Mesenchymal stem cell (in vitro differentiated cells and primary cell): ENCODE results near the gene UBE2G2.

ENCODE experiments used
- DNase-seq: peaks from one replicate; pipeline ENCODE4 v3.0.0-alpha.2; 2013
- H2AFZ ChIP-seq: one replicate; pipeline ENCODE4 v1.6.1; 2013; ENCODE audit warnings: low read depth, mild to moderate bottlenecking, control low read depth, inconsistent platforms, low read length, moderate library complexity
- H2AK5ac ChIP-seq: 2 replicates; pipeline ENCODE4 v1.6.1; 2013; ENCODE audit warnings: low read length, moderate library complexity, mild to moderate bottlenecking, inconsistent platforms; ENCODE audit not compliant: severe bottlenecking
- H2BK120ac ChIP-seq: one replicate; pipeline ENCODE4 v1.6.1; 2013; ENCODE audit warnings: low read depth, mild to moderate bottlenecking, inconsistent platforms, low read length, moderate library complexity
- H2BK12ac ChIP-seq, 2 experiments: one replicate each; pipeline ENCODE4 v1.6.1; 2013; ENCODE audit warnings: inconsistent platforms in 2 of 2, low read length in 2 of 2, mild to moderate bottlenecking in 2 of 2, moderate library complexity in 2 of 2, control low read depth in 1 of 2
- H2BK15ac ChIP-seq: one replicate; pipeline ENCODE4 v1.6.1; 2013; ENCODE audit warnings: mild to moderate bottlenecking, low read depth, inconsistent platforms; ENCODE audit not compliant: poor library complexity, severe bottlenecking
- H2BK5ac ChIP-seq: 2 replicates; pipeline ENCODE4 v1.6.1; 2013; ENCODE audit warnings: low read depth, mild to moderate bottlenecking, low read length, control low read depth, inconsistent platforms; ENCODE audit not compliant: poor library complexity, severe bottlenecking
- H3K14ac ChIP-seq, 2 experiments: one replicate each; pipeline ENCODE4 v1.6.1; 2013; ENCODE audit warnings: inconsistent platforms in 2 of 2, low read length in 2 of 2, control low read depth in 1 of 2, mild to moderate bottlenecking in 1 of 2, moderate library complexity in 1 of 2
- H3K18ac ChIP-seq, 2 experiments: one replicate each; pipeline ENCODE4 v1.6.1; 2013; ENCODE audit warnings: inconsistent platforms in 2 of 2, low read length in 2 of 2, control low read depth in 1 of 2, low read depth in 1 of 2, mild to moderate bottlenecking in 1 of 2
- H3K23ac ChIP-seq, 2 experiments: one replicate each; pipeline ENCODE4 v1.6.1; 2013; ENCODE audit warnings: inconsistent platforms in 2 of 2, low read length in 2 of 2, mild to moderate bottlenecking in 2 of 2, moderate library complexity in 2 of 2, control low read depth in 1 of 2
- H3K27ac ChIP-seq: 2 replicates; pipeline ENCODE4 v1.5.1; 2013; ENCODE audit warnings: mild to moderate bottlenecking, moderate library complexity, low read length, control low read depth, inconsistent platforms; ENCODE audit not compliant: poor library complexity, severe bottlenecking
- H3K27me3 ChIP-seq, 2 experiments: 2 replicates each; pipeline versions ENCODE4 v1.6.1 to v1.7.0; 2013; ENCODE audit warnings: low read length in 2 of 2, mild to moderate bottlenecking in 2 of 2, moderate library complexity in 2 of 2, control low read depth in 1 of 2, inconsistent platforms in 1 of 2; ENCODE audit not compliant: control insufficient read depth in 1 of 2, insufficient read depth in 1 of 2
- H3K36me3 ChIP-seq, 2 experiments: 2 replicates each; pipeline versions ENCODE4 v1.6.1 to v1.7.0; 2013; ENCODE audit warnings: low read length in 2 of 2, control low read depth in 1 of 2, inconsistent platforms in 1 of 2, low read depth in 1 of 2, mild to moderate bottlenecking in 1 of 2; ENCODE audit not compliant: insufficient read depth in 2 of 2, control insufficient read depth in 1 of 2
- H3K4ac ChIP-seq, 2 experiments: one replicate each; pipeline ENCODE4 v1.6.1; 2013; ENCODE audit warnings: inconsistent platforms in 2 of 2, low read length in 2 of 2, mild to moderate bottlenecking in 2 of 2, moderate library complexity in 2 of 2, control low read depth in 1 of 2, low read depth in 1 of 2
- H3K4me1 ChIP-seq: 2 replicates; pipeline ENCODE4 v1.6.1; 2013; ENCODE audit warnings: low read depth, low read length, control low read depth; ENCODE audit not compliant: control insufficient read depth, insufficient read depth
- H3K4me2 ChIP-seq: 2 replicates; pipeline ENCODE4 v1.6.1; 2013; ENCODE audit warnings: low read length, mild to moderate bottlenecking, inconsistent platforms; ENCODE audit not compliant: poor library complexity, severe bottlenecking
- H3K4me3 ChIP-seq, 2 experiments: 2 replicates each; pipeline versions ENCODE4 v1.5.1 to v1.7.0; 2013; ENCODE audit warnings: low read length in 2 of 2, mild to moderate bottlenecking in 2 of 2, control low read depth in 1 of 2, low read depth in 1 of 2; ENCODE audit not compliant: insufficient read depth in 1 of 2
- H3K79me1 ChIP-seq: replicated peaks from 2 replicates; pipeline ENCODE4 v1.6.1; 2013; ENCODE audit warnings: mild to moderate bottlenecking, control low read depth, low read length, inconsistent platforms; ENCODE audit not compliant: poor library complexity, severe bottlenecking
- H3K9ac ChIP-seq: 2 replicates; pipeline ENCODE4 v1.7.0; 2013; ENCODE audit warnings: mild to moderate bottlenecking, low read length, moderate library complexity
- H3K9me3 ChIP-seq: 2 replicates; pipeline ENCODE4 v1.7.0; 2013; ENCODE audit warnings: mild to moderate bottlenecking, low read length; ENCODE audit not compliant: control insufficient read depth
- H4K8ac ChIP-seq: one replicate; pipeline ENCODE4 v1.6.1; 2013; ENCODE audit warnings: inconsistent platforms, mild to moderate bottlenecking, low read length, moderate library complexity
- H4K91ac ChIP-seq: one replicate; pipeline ENCODE4 v1.6.1; 2013; ENCODE audit warnings: mild to moderate bottlenecking, low read length, inconsistent platforms
- WGBS: methylation state at CpG from one replicate; pipeline ENCODE4 v1.1.7; 2013; ENCODE audit warnings: mixed read lengths; 5-methylcytosine and 5-hydroxymethylcytosine counted together

UBE2G2 gene

DNA sequence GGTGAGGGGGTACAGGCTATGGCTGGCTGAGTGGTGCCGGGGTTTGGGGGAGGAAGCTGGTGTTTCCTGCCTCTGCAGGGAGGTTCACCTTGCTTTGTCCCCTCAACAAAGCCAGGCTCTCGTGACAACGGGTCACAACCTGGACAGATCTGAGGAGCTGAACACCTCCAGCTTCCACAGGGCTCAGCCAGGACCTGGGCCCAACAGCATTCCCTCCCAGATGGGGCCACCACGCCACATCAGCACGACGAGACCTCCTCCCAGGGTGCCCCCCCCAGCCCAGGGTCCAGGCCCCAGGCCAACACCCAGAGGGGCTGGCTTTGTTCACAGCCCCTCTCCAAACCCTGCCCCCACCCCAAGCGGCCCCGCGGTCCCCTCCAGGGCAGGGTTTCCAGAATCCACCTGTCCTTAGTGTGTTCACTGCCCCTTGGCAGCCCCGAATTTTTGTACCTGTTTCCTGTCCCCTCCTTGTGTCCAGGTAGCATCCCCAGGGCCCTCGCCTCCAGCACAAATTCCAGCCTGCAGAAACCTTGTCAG lies 34.7 kb downstream of the UBE2G2 start:
- Histone ChIP-seq H3K18ac (no peak overlapping the region), H3K4me1 (peaks cover 44% of the 10 kb centered on the region), H3K4me2 (no peak overlapping the region), H2BK120ac (no peak overlapping the region), H3K79me1 (peaks cover 3% of the 10 kb centered on the region), H3K4ac (peak overlapping the region in 1 of 2 experiments; percentile 36), H2BK5ac (no peak overlapping the region), H3K27me3 (peaks cover 0 to 4% of the 10 kb centered on the region in 2 experiments), H3K27ac (no peak overlapping the region), H3K36me3 (peaks cover 23 to 34% of the 10 kb centered on the region in 2 experiments), H3K9ac (no peak overlapping the region), H2AFZ (no peak overlapping the region), H3K9me3 (no peaks in the 10 kb centered on the region), H4K8ac (no peak overlapping the region), H2AK5ac (no peak overlapping the region), H2BK12ac (no peak overlapping the region), H2BK15ac (no peak overlapping the region), H3K23ac (no peak overlapping the region), H3K4me3 (no peak overlapping the region), H3K14ac (no peak overlapping the region), H4K91ac (peak overlapping the region; percentile 56)
- no peak for DNase-seq
- WGBS: 93% methylated on average over 10 of the region's 11 CpGs

DNA sequence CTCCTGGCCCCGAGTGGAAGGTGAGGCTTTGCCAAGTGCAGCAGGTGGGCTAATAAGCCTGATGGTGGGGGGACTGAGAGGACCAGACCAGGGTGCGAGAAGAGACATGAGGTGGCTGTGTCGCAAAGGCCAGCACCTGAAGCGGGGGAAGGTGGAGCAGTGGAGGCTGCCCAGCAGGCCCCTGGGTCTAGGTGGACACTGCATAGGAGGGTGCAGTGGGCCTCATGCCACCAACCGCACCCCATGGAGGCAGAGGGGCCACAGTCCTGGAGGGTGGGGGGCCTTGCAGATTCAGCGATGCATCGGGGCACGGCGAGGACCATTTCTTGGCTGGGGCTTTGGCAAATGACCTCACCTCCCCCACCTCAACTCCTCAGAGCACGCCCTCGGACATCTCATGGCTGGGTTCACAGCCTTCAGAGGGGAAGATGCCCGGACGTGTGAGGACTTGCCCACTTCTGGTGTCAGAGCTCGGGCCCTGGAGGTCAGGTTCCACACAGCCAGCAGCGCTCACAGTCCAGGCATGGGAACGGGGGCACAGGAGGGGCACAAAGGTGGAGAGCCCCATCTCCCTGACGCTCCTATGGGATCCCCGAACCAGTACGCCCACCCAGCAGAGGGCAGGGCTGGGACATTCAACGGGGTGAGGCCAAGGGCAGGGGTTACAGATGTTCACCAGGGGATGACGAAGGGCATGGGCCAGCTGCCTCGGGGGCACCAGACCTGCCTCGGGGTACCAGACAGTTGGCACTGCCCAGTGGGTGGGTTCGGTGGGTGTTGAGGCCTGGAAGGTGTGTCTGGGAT lies 35.4 kb downstream of the UBE2G2 start:
- Histone ChIP-seq H2BK12ac (peak overlapping the region in 1 of 2 experiments; percentile 15), H4K91ac (peak overlapping the region; percentile 56), H3K9me3 (no peaks in the 10 kb centered on the region), H2BK5ac (no peak overlapping the region), H3K4ac (peak overlapping the region; percentile 29 to 36), H3K36me3 (peaks cover 17 to 28% of the 10 kb centered on the region in 2 experiments), H3K27me3 (peaks cover 5 to 9% of the 10 kb centered on the region in 2 experiments), H2BK15ac (no peak overlapping the region), H3K9ac (no peak overlapping the region), H3K79me1 (no peaks in the 10 kb centered on the region), H3K4me3 (no peak overlapping the region), H4K8ac (peak overlapping the region; percentile 8), H3K27ac (no peak overlapping the region), H2BK120ac (no peak overlapping the region), H2AK5ac (peak overlapping the region; percentile 30), H2AFZ (no peak overlapping the region), H3K23ac (no peak overlapping the region), H3K18ac (peak overlapping the region in 1 of 2 experiments; percentile 28), H3K14ac (peak overlapping the region in 1 of 2 experiments; percentile 48), H3K4me1 (peaks cover 42% of the 10 kb centered on the region), H3K4me2 (no peak overlapping the region)
- no peak for DNase-seq
- WGBS: 90% methylated on average over 24 of the region's 24 CpGs

- DNase-seq: no peak
- H3K18ac ChIP-seq: peak overlapping the region in 1 of 2 experiments; percentile 28
- H2BK12ac ChIP-seq: no peak overlapping the region
- peaks cover 13 to 17% of the 10 kb centered on the region in 2 experiments for H3K27me3 ChIP-seq
- no peak overlapping the region for H3K4me3 ChIP-seq
- H3K79me1 ChIP-seq: no peaks in the 10 kb centered on the region
- no peak overlapping the region for H3K27ac ChIP-seq
- H4K8ac ChIP-seq: no peak overlapping the region
- no peak overlapping the region for H3K4ac ChIP-seq
- WGBS: 69% methylated on average over 11 of the region's 12 CpGs
- H2BK120ac ChIP-seq: no peak overlapping the region
- H4K91ac ChIP-seq: no peak overlapping the region
- H3K9ac ChIP-seq: no peak overlapping the region
- H2BK15ac ChIP-seq: no peak overlapping the region
- H2BK5ac ChIP-seq: no peak overlapping the region
- no peak overlapping the region for H3K4me2 ChIP-seq
- H2AK5ac ChIP-seq: no peak overlapping the region
- no peak overlapping the region for H2AFZ ChIP-seq
- peaks cover 12 to 20% of the 10 kb centered on the region in 2 experiments for H3K36me3 ChIP-seq
- no peak overlapping the region for H3K23ac ChIP-seq
- no peaks in the 10 kb centered on the region for H3K9me3 ChIP-seq
- H3K4me1 ChIP-seq: peaks cover 42% of the 10 kb centered on the region
- H3K14ac ChIP-seq: peak overlapping the region in 1 of 2 experiments; percentile 41
Observed at GRCh38 chr21:44765231-44766013, 36.2 kb downstream of the UBE2G2 start.
